CD4-positive, alpha-beta memory T cell (primary cell): ENCODE measurements around the gene RNASEH1. TPM values are rescaled to one million over a fixed set of nuclear protein-coding genes. Genes with fewer than 3 reads are reported as not detected.

Experiments
- CTCF ChIA-PET: fragments of 350-600 bp; sonication (Branson Sonifier 250); formaldehyde crosslinking; loops from one replicate; lab custom pipeline; 2021; ENCODE audit warnings: inconsistent platforms; ENCODE audit not compliant: partially characterized antibody; lab: Charles Lee
- POLR2A ChIA-PET: fragments of 350-600 bp; sonication (Branson Sonifier 250); formaldehyde crosslinking; loops from one replicate; lab custom pipeline; 2021; ENCODE audit not compliant: partially characterized antibody; lab: Charles Lee
- DNase-seq, 5 donors: peaks; one replicate each; pipeline versions ENCODE4 v3.0.0 to v3.0.0-alpha.2; 2020 to 2022; ENCODE audit warnings: mixed read lengths in 1 of 5
- H3K27ac ChIP-seq: one replicate; pipeline ENCODE4 v1.7.0; 2013; ENCODE audit warnings: low read depth, low read length
- H3K27me3 ChIP-seq: 2 replicates; pipeline ENCODE4 v1.7.0; 2013; ENCODE audit warnings: mild to moderate bottlenecking, low read length, moderate library complexity; ENCODE audit not compliant: insufficient read depth
- H3K36me3 ChIP-seq: 2 replicates; pipeline ENCODE4 v1.7.0; 2013; ENCODE audit warnings: mild to moderate bottlenecking, low read length, moderate library complexity; ENCODE audit not compliant: insufficient read depth
- H3K4me1 ChIP-seq: 2 replicates; pipeline ENCODE4 v1.7.0; 2013; ENCODE audit warnings: mild to moderate bottlenecking, low read length, moderate library complexity; ENCODE audit not compliant: insufficient read depth
- H3K4me3 ChIP-seq, 2 donors: one replicate each; pipeline ENCODE4 v1.7.0; 2013; ENCODE audit warnings: low read length in 2 of 2, mild to moderate bottlenecking in 1 of 2
- H3K9me3 ChIP-seq, 2 donors: one replicate each; pipeline ENCODE4 v1.7.0; 2013; ENCODE audit warnings: low read length in 2 of 2, control low read depth in 1 of 2; ENCODE audit not compliant: control insufficient read depth in 1 of 2
- H3K27ac Mint-ChIP-seq, 7 donors: one replicate each; pipeline ENCODE4 v1.8.0; 2020 to 2021; ENCODE audit warnings: mixed read lengths in 7 of 7, mild to moderate bottlenecking in 6 of 7, inconsistent platforms in 3 of 7, moderate library complexity in 3 of 7
- H3K27me3 Mint-ChIP-seq, 2 donors: one replicate each; pipeline ENCODE4 v1.8.0; 2020 to 2021; ENCODE audit warnings: mixed read lengths in 2 of 2
- H3K36me3 Mint-ChIP-seq, 2 donors: one replicate each; pipeline ENCODE4 v1.8.0; 2020 to 2021; ENCODE audit warnings: mixed read lengths in 2 of 2, inconsistent platforms in 1 of 2, mild to moderate bottlenecking in 1 of 2
- H3K4me1 Mint-ChIP-seq, 4 donors: one replicate each; pipeline ENCODE4 v1.8.0; 2020 to 2021; ENCODE audit warnings: mixed read lengths in 4 of 4, mild to moderate bottlenecking in 1 of 4
- H3K4me3 Mint-ChIP-seq, 8 donors: one replicate each; pipeline ENCODE4 v1.8.0; 2020 to 2021; ENCODE audit warnings: mixed read lengths in 8 of 8, mild to moderate bottlenecking in 7 of 8, moderate library complexity in 6 of 8, inconsistent platforms in 3 of 8
- H3K9me3 Mint-ChIP-seq, 8 donors: one replicate each; pipeline ENCODE4 v1.8.0; 2020 to 2021; ENCODE audit warnings: mixed read lengths in 8 of 8, mild to moderate bottlenecking in 5 of 8, inconsistent platforms in 3 of 8, moderate library complexity in 1 of 8
- intact Hi-C: fragments of 100-400 bp; cut with micrococcal nuclease; formaldehyde crosslinking; loops from one replicate; pipeline ENCODE4 v1.15.1; 2023
- polyA plus RNA-seq, 2 donors: library from polyadenylated mRNA; unstranded; fragments of 300-500 nt; fragmentation: Illumina TruSeq; gene quantifications; one replicate each; pipeline ENCODE4 v1.2.3, GENCODE V29; 2021
- total RNA-seq, 2 experiments: library from RNA; stranded (reverse); gene quantifications; one replicate each; pipeline ENCODE4 v1.2.3, GENCODE V29; 2021

RNASEH1 gene
- total and polyA plus RNA-seq, 4 experiments from 2014 or later: 22.0 to 43.1 (median 27.3) TPM

- ChIA-PET CTCF (no interaction called here), POLR2A (no interaction called here)
- no peak for DNase-seq
- Histone ChIP-seq H3K4me3 (no peak overlapping the region), H3K9me3 (no peaks in the 10 kb centered on the region), H3K36me3 (peaks cover 81% of the 10 kb centered on the region), H3K4me1 (no peaks in the 10 kb centered on the region), H3K27ac (no peak overlapping the region), H3K27me3 (no peaks in the 10 kb centered on the region)
- H3K4me1 Mint-ChIP-seq: peaks cover 0 to 3% (median under 1%) of the 10 kb centered on the region in 4 donors
- H3K27ac Mint-ChIP-seq: peak overlapping the region in 5 of 7 donors; percentile 9 to 62 (median 48)
- no peak overlapping the region for H3K4me3 Mint-ChIP-seq
- peaks cover 62 to 81% of the 10 kb centered on the region in 2 donors for H3K36me3 Mint-ChIP-seq
- no peaks in the 10 kb centered on the region for H3K27me3 Mint-ChIP-seq
- no peaks in the 10 kb centered on the region for H3K9me3 Mint-ChIP-seq
- intact Hi-C loops: no loop called here
Measured at GRCh38 chr2:3547915-3548314, 10.2 kb downstream of the RNASEH1 start.

DNA sequence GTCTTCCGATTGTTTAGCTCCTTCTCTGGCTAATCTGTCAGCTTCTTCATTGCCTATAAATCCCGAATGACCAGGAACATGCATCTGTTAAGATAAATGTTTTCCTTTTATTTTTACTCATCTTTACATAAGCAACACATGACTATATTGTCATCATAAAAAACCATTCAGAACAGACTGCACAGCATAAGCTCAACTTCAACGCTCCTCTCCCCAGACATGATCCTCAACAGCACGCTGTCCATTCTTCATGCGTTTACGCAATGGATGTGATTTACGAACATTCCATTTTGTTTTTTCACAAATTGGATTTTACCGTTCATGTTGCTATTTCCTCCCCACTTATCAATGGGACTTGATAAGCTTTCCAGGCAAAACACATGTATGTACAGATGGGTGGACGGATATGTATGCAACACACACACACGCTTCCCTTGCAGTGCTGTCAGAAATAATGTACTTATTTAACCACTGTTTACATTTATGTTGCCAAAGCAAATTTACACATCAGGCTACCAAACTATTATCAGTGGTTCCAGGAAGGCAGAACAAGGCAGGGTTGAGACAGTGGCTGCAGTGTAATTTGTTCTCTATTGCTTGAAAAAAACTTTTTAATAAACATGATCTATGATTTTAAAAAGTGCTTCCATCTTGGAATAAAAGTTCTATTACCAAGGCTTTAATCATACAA, 12.2 kb downstream of the RNASEH1 start:
- Mint-ChIP-seq H3K9me3 (no peaks in the 10 kb centered on the region), H3K4me1 (peaks cover 0 to 5% (median 2%) of the 10 kb centered on the region in 4 donors), H3K27ac (no peak overlapping the region), H3K4me3 (no peak overlapping the region), H3K36me3 (peaks cover 65 to 81% of the 10 kb centered on the region in 2 donors), H3K27me3 (no peaks in the 10 kb centered on the region)
- Histone ChIP-seq H3K4me1 (no peaks in the 10 kb centered on the region), H3K27me3 (no peaks in the 10 kb centered on the region), H3K9me3 (no peaks in the 10 kb centered on the region), H3K27ac (no peak overlapping the region), H3K4me3 (no peak overlapping the region), H3K36me3 (peaks cover 85% of the 10 kb centered on the region)
- intact Hi-C loops: no loop called here
- DNase-seq: no peak
- CTCF ChIA-PET: interaction anchor here (0.8 kb wide), 1 partner anchor 122 kb away, joined by 3 read pairs; no protein-coding TSS in a partner anchor
- POLR2A ChIA-PET: interaction anchor here (1.1 kb wide), 1 partner anchor 26 kb away, joined by 3 read pairs; the partner anchor contains the start of gene ADI1

DNA sequence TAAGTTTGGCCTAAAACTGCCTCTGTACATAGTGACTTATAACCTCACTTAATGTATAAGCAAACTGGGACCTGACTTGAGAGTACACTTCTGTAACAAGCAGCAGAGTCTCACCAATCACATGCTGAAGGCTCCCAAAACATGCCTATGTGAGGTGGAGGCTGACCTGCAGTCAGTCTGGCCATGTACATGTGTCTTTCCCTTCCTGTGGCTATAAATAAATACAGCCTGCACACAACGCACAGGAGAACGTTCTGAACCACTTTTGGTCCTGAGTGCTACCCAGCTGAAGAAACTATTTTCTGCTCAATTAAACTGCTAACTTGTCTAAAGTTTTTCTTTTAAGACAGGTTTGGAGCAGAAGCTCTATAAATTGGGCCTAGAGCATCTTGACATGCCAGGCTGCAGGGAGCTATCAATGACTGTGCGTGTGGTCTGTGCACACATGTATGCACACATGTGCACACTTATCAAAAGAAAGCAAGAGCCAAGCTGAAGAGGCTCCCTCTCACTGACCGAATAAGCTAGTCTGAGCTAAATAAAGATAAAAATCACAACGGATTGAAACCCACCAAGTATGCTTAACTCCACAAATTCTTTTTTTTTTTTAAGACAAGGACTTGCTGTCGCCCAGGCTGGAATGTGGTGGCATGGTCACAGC, 15.0 kb downstream of the RNASEH1 start:
- intact Hi-C loops: no loop called here
- Histone ChIP-seq H3K36me3 (peaks cover 62% of the 10 kb centered on the region), H3K9me3 (no peaks in the 10 kb centered on the region), H3K4me1 (no peaks in the 10 kb centered on the region), H3K27ac (no peak overlapping the region), H3K4me3 (no peak overlapping the region), H3K27me3 (no peaks in the 10 kb centered on the region)
- Mint-ChIP-seq H3K27me3 (no peaks in the 10 kb centered on the region), H3K4me3 (no peak overlapping the region), H3K4me1 (peaks cover 0 to 5% (median 0%) of the 10 kb centered on the region in 4 donors), H3K36me3 (peaks cover 51 to 73% of the 10 kb centered on the region in 2 donors), H3K9me3 (peaks cover 0 to 2% (median 0%) of the 10 kb centered on the region in 8 donors), H3K27ac (no peak overlapping the region)
- DNase-seq: no peak
- ChIA-PET POLR2A (interaction anchor here (0.8 kb wide), 1 partner anchor 15 kb away, joined by 3 read pairs; the partner anchor contains the start of gene RNASEH1), CTCF (interaction anchor here (0.9 kb wide), 1 partner anchor 121 kb away, joined by 3 read pairs; no protein-coding TSS in a partner anchor)

GRCh38 chr2:3542107-3542506, 16.0 kb downstream of the RNASEH1 start:
- intact Hi-C loops: no loop called here
- Mint-ChIP-seq H3K4me3 (no peak overlapping the region), H3K4me1 (peaks cover 0 to 5% (median 0%) of the 10 kb centered on the region in 4 donors), H3K9me3 (peaks cover 0 to 2% (median 0%) of the 10 kb centered on the region in 8 donors), H3K27ac (peak overlapping the region in 1 of 7 donors; percentile 12), H3K27me3 (no peaks in the 10 kb centered on the region), H3K36me3 (peaks cover 46 to 67% of the 10 kb centered on the region in 2 donors)
- H3K4me1 ChIP-seq: no peaks in the 10 kb centered on the region
- no peak for DNase-seq
- H3K27ac ChIP-seq: no peak overlapping the region
- ChIA-PET CTCF (no interaction called here), POLR2A (no interaction called here)
- no peaks in the 10 kb centered on the region for H3K9me3 ChIP-seq
- no peaks in the 10 kb centered on the region for H3K27me3 ChIP-seq
- peaks cover 54% of the 10 kb centered on the region for H3K36me3 ChIP-seq
- H3K4me3 ChIP-seq: no peak overlapping the region

DNA sequence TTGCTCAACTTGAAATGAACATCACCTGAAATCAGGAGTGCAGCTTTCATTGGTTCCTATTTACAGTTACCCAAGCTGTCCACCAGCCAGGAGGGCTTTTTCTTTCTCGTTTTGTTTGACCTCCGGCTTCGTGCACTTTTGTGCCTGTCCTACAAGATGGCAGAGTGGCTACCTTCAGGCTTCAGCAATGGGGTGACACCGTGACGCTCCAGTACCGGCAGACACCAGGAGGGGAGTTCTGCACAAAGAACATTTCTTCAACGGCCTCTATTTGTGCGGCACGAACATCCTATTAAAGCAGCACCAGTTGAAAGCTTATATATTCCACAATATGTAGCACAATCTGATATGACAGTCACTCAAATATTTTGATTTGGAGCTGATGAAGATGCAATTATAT, 18.3 kb downstream of the RNASEH1 start:
- ChIA-PET CTCF (interaction anchor here (1.3 to 1.6 kb wide), 2 partner anchors 79 to 116 kb away, joined by 3 to 4 read pairs; no protein-coding TSS in a partner anchor), POLR2A (interaction anchor here (1.1 to 1.4 kb wide), 2 partner anchors 18 to 21 kb away, joined by 3 to 5 read pairs; partner anchors contain the start of gene RNASEH1)
- Histone ChIP-seq H3K4me3 (no peak overlapping the region), H3K36me3 (peaks cover 32% of the 10 kb centered on the region), H3K4me1 (no peaks in the 10 kb centered on the region), H3K9me3 (no peaks in the 10 kb centered on the region), H3K27ac (no peak overlapping the region), H3K27me3 (no peaks in the 10 kb centered on the region)
- Mint-ChIP-seq H3K27me3 (no peaks in the 10 kb centered on the region), H3K4me1 (peaks cover 0 to 5% (median 0%) of the 10 kb centered on the region in 4 donors), H3K27ac (no peak overlapping the region), H3K4me3 (no peak overlapping the region), H3K9me3 (peaks cover 0 to 2% (median 0%) of the 10 kb centered on the region in 8 donors), H3K36me3 (peaks cover 37 to 47% of the 10 kb centered on the region in 2 donors)
- intact Hi-C loops: no loop called here
- DNase-seq: no peak

GRCh38 chr2:3536682-3537632, 21.2 kb downstream of the RNASEH1 start:
- H3K27ac ChIP-seq: no peak overlapping the region
- H3K27me3 ChIP-seq: no peaks in the 10 kb centered on the region
- CTCF ChIA-PET: no interaction called here
- Mint-ChIP-seq H3K27me3 (no peaks in the 10 kb centered on the region), H3K36me3 (peaks cover 15 to 21% of the 10 kb centered on the region in 2 donors), H3K27ac (peak overlapping the region in 3 of 7 donors; percentile 2 to 37 (median 19)), H3K4me1 (peaks cover 0 to under 1% (median 0%) of the 10 kb centered on the region in 4 donors), H3K4me3 (peak overlapping the region in 2 of 8 donors; percentile 18 to 63), H3K9me3 (peaks cover 0 to 2% (median 0%) of the 10 kb centered on the region in 8 donors)
- POLR2A ChIA-PET: no interaction called here
- no peak for DNase-seq
- peaks cover 7% of the 10 kb centered on the region for H3K36me3 ChIP-seq
- no peaks in the 10 kb centered on the region for H3K9me3 ChIP-seq
- intact Hi-C loops: no loop called here
- no peaks in the 10 kb centered on the region for H3K4me1 ChIP-seq
- no peak overlapping the region for H3K4me3 ChIP-seq
